ENCODE data around the gene UPK3B.
"Not testable (repeated sequence)": the region's sequence is repeated elsewhere in the genome, so short reads cannot be mapped to it uniquely, and the experiment has no call there.

DNA sequence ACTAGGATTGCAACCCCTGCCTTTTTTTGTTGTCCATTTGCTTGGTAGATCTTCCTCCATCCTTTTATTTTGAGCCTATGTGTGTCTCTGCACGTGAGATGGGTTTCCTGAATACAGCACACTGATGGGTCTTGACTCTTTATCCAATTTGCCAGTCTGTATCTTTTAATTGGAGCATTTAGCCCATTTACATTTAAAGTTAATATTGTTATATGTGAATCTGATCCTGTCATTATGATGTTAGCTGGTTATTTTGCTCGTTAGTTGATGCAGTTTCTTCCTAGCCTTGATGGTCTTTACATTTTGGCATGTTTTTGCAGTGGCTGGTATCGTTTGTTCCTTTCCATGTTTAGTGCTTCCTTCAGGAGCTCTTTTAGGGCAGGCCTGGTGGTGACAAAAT, 54.6 kb downstream of the UPK3B start:
- TF ChIP-seq, protein P1, sequence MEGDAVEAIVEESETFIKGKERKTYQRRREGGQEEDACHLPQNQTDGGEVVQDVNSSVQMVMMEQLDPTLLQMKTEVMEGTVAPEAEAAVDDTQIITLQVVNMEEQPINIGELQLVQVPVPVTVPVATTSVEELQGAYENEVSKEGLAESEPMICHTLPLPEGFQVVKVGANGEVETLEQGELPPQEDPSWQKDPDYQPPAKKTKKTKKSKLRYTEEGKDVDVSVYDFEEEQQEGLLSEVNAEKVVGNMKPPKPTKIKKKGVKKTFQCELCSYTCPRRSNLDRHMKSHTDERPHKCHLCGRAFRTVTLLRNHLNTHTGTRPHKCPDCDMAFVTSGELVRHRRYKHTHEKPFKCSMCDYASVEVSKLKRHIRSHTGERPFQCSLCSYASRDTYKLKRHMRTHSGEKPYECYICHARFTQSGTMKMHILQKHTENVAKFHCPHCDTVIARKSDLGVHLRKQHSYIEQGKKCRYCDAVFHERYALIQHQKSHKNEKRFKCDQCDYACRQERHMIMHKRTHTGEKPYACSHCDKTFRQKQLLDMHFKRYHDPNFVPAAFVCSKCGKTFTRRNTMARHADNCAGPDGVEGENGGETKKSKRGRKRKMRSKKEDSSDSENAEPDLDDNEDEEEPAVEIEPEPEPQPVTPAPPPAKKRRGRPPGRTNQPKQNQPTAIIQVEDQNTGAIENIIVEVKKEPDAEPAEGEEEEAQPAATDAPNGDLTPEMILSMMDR (IDR thresholded peaks at IDR 0.05), result not testable (repeated sequence)
- not testable (repeated sequence) for TF ChIP-seq POLR2A (IDR thresholded peaks at IDR 0.05); EP300 (IDR thresholded peaks at IDR 0.05; ENCODE audit: low read depth)

Data from transverse colon (tissue), 3 donors.